Kidney epithelial cell (primary cell): ENCODE measurements around the gene GABARAPL2. TPM values are rescaled to one million over a fixed set of nuclear protein-coding genes. Genes with fewer than 3 reads are reported as not detected.

Experiments used
- DNase-seq: peaks from one replicate; pipeline ENCODE4 v3.0.0-alpha.2; 2010; ENCODE audit warnings: low read depth
- H3K27me3 ChIP-seq: 2 replicates; pipeline ENCODE4 v1.6.0; 2011; ENCODE audit warnings: low read length; ENCODE audit not compliant: control insufficient read depth, insufficient read depth
- H3K36me3 ChIP-seq: 2 replicates; pipeline ENCODE4 v1.5.1; 2011; ENCODE audit warnings: low read length; ENCODE audit not compliant: control insufficient read depth, insufficient read depth
- H3K4me3 ChIP-seq: 2 replicates; pipeline ENCODE4 v1.5.1; 2011; ENCODE audit warnings: low read depth, mild to moderate bottlenecking, control low read depth, low read length
- CTCF ChIP-seq: IDR thresholded peaks from 2 replicates; pipeline ENCODE4 v1.5.1; 2011; ENCODE audit warnings: mild to moderate bottlenecking, moderate library complexity, low read length, control low read depth, inconsistent platforms; ENCODE audit not compliant: insufficient read depth, poor library complexity, severe bottlenecking
- total RNA-seq: library from RNA; depleted of rRNA; stranded (reverse); fragments of >200 nt; gene quantifications from 2 replicates; pipeline ENCODE4 v1.2.3, GENCODE V29; 2015

The GABARAPL2 gene
- total RNA-seq, 1 donor from 2014 or later: 67.9 TPM

DNA sequence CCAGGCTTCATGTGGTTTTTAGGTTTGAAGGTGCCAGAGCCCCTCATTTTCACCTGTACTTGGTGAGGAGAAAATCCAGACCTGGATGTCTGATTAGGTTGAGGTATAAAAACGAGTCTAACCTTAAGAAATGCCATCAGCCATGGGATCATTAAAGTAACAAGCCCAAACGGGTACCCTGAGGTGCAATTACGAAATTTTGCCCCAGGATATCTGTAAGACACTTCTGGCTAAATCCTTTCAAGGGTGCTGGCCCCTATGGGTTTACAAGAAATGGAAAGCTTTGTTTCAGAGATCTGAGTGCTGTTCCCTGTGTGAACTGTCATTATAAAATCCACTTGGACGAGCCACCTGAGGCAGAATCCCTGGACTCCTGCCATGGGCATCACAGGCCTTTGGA lies 37.1 kb downstream of the GABARAPL2 start:
- TF ChIP-seq CTCF: no peak
- Histone ChIP-seq H3K36me3 (peaks cover 2% of the 10 kb centered on the region), H3K27me3 (no peaks in the 10 kb centered on the region), H3K4me3 (no peak overlapping the region)
- DNase-seq: no peak

DNA sequence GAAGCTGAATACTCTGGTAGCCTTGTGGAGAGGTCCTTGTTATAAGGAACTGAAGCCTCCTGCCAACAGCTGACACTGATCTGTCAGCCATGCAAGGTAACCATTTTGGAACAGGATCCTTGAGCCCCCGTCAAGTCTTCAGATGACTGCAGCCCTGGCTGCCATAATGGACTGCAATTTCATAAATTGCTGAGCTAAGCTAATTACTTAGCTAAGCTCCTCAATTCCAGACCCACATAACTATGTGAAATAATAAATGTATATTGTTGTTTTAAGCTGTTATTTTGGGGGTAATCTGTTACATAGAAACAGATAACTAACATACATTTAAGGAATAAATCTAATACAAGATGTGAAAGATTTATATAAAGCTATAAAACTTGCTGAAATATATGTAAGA lies 40.3 kb downstream of the GABARAPL2 start:
- no peak for TF ChIP-seq CTCF
- Histone ChIP-seq H3K27me3 (no peaks in the 10 kb centered on the region), H3K36me3 (peaks cover 2% of the 10 kb centered on the region), H3K4me3 (no peak overlapping the region)
- no peak for DNase-seq

GRCh38 chr16:75614066-75614897 lies 48.1 kb downstream of the GABARAPL2 start:
- peaks cover 1% of the 10 kb centered on the region for H3K36me3 ChIP-seq
- no peak for TF ChIP-seq CTCF
- no peak overlapping the region for H3K4me3 ChIP-seq
- DNase-seq: no peak
- no peaks in the 10 kb centered on the region for H3K27me3 ChIP-seq

GRCh38 chr16:75615619-75616018 lies 49.4 kb downstream of the GABARAPL2 start:
- Histone ChIP-seq H3K36me3 (peaks cover 1% of the 10 kb centered on the region), H3K27me3 (no peaks in the 10 kb centered on the region), H3K4me3 (no peak overlapping the region)
- no peak for TF ChIP-seq CTCF
- no peak for DNase-seq

GRCh38 chr16:75616521-75617010 lies 50.4 kb downstream of the GABARAPL2 start:
- H3K4me3 ChIP-seq: no peak overlapping the region
- no peak for DNase-seq
- no peak for TF ChIP-seq CTCF
- H3K36me3 ChIP-seq: peaks cover 1% of the 10 kb centered on the region
- no peaks in the 10 kb centered on the region for H3K27me3 ChIP-seq
